GM18870 (cell line): Measurements from ENCODE around the gene NOL3.
A peak's percentile ranks its signal among the peaks of the same experiment; 100 is the strongest.

Experiments
- ATAC-seq: cut with Tn5 transposase; IDR thresholded peaks from one replicate; pipeline ENCODE4 v1.9.1; 2021; ENCODE audit warnings: moderate library complexity; ENCODE audit not compliant: unreplicated experiment

Gene NOL3

DNA sequence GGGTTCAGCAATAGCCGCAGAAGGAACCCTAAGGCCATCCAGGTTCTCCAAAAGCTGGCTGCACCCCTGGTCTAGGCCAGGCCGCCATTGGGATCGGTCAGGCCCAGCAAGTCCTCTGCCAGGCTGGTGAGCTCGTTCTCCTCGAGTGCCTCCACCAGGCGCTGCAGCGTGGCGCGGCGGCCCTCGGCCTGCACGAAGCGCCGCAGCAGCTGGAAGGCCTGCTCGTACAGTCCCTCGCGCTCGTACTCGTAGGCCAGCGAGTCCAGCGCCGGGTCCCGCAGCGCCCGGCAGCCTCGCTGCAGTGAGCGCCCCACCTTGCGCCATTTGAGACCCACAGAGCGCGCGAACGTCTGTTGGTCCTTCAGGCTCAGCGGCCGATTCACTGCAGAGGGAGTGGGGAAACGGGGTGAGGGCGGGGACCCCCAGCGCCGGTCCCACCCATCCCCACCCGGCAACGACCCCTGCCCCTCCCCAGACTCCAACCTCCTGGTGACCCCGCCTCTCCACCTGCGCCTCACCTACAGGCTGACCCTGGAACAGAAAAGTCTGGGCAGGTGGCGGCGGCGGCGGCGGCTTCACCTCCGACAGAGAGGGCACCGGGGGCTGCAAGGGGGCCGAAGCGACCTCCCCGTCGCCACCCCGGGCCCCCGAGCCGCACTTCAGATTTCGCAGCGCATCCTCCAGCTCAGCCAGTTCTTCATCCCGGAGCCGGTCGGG is 15.6 kb upstream of the NOL3 start:
- ATAC-seq: no peak

DNA sequence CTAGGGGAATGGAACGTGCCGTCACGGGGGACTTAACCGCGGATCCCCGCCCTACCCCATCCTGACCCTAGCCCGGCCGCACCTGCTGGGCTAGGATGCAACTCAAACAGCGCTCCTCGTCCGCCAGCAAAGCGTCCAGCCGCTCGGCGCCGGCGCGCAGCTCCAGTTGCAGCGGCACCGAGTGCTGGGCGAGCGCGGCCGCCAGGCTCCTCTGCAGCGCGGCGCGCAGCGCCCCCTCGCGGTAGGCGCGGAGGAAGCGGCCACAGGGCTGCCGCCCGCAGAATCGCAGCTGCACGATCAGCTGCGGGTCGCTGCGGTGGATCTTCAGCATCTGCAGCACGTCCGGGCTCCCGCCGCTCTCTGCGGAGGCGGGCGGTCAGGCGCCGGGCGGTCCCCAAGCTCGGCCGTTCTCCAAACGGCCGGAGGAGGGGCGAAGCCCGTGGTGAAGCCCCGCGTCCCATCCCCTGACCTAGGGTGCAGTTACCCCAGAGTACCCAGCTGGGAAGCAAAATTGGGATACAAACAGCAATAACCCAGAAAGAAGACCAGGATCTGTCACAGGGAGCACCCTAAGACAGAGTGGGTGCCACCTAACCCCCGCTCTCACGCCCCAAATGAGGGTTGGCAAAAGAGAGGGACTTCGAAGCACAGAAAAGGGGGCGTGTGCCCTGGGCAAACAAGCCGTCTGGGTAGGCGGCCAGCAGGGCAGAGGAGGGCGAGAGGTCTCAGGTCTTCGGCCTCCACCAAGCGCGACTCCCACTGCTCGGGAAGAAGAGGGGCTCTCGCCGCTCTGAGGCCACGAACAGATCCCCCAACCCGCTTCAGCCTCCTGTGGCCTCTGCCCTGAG is 14.8 kb upstream of the NOL3 start:
- no peak for ATAC-seq

DNA sequence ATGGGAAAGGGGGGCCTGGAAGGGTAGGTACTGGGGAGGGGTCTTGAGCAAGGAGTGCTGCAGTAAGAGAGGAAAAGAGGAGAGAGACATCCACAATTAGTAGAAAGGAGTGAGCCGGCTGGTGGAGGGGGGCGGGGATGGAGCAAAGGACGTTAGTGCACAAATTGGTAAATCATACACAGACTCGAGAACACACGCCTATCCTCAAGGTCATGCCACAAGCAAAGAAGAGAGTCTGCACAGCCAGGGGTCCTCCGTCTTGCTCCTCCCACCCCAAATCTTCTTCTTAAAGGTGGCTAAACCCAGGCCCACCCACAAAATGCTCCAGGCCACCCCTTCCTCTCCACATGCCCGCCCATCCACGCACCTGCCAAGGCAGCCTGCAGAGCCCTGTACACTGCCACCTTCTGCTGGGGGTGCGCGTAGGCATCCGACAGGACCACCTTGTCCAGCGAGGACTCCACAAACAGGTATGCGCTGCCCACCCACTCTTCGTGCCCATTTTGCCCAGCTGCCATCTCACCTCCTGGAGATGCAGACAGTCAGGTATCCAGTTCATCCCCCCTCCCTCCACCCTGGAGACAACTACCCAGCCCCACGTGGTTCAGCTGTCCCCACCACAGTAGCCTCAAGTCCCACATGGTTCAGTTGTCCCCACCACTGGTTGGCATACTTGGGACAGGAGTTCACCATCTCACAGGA is 14.0 kb upstream of the NOL3 start:
- ATAC-seq: no peak

DNA sequence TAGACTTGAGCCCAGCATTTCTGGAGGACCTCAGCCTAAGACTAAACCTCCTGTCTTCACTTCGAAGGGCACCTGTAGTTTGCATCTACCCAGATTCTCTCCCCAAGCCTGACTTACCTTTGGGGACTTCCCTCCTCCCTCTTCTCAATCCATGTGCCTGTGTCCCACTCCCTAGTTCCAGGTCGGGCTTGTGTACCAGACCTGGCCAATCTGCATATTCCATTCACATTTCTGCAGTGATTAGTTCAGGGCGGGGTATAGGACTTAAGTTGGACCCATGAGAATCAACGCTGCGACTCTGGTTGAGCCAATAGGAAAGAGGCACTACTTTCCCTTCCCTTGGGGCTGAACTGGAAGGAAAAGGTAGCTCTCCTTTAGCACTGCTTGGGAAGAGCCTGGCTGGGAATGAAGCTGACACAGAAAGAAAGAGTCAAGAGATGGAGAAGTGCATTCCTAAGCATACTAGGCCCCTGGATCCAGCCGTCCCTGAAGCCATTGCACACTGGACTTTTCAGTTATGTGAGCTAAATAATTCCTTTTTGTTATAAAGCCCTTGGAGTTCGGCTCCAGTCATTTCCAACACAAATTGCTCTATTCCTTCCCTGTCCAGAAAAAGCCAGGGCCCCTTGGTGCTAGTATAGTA is 13.1 kb upstream of the NOL3 start:
- no peak for ATAC-seq

DNA sequence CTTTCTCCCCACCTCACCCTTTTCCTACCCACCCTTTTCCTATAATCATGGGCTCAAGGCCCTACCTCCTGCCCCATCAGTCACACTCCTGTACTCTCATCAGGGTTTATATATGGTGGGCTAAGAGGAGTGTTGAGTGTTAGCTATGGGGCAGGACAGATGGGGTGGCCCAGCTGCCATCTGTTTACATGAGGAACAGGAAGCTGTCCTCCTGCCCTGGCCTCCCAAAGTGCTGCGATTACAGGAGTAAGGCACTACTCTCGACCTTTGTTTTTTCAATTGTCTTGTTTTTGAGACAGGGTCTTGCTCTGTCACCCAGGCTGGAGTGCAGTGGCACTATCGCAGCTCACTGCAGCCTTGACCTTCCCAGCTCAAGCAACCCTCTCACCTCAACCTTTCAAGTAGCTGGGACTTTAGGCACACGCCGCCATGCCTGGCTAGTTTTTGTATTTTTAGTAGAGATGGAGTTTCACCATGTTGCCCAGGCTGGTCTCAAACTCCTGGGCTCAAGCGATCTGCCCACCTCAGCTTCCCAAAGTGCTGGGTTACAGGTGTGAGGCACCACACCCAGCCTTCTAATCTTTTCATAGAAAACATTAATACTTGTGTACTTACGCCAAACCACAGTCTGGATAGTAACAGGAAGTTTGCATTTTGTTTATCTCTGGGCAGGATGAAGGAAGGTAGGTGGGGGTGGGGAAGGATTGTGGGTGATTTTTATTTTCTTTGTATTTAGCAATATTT is 12.3 kb upstream of the NOL3 start:
- no peak for ATAC-seq

DNA sequence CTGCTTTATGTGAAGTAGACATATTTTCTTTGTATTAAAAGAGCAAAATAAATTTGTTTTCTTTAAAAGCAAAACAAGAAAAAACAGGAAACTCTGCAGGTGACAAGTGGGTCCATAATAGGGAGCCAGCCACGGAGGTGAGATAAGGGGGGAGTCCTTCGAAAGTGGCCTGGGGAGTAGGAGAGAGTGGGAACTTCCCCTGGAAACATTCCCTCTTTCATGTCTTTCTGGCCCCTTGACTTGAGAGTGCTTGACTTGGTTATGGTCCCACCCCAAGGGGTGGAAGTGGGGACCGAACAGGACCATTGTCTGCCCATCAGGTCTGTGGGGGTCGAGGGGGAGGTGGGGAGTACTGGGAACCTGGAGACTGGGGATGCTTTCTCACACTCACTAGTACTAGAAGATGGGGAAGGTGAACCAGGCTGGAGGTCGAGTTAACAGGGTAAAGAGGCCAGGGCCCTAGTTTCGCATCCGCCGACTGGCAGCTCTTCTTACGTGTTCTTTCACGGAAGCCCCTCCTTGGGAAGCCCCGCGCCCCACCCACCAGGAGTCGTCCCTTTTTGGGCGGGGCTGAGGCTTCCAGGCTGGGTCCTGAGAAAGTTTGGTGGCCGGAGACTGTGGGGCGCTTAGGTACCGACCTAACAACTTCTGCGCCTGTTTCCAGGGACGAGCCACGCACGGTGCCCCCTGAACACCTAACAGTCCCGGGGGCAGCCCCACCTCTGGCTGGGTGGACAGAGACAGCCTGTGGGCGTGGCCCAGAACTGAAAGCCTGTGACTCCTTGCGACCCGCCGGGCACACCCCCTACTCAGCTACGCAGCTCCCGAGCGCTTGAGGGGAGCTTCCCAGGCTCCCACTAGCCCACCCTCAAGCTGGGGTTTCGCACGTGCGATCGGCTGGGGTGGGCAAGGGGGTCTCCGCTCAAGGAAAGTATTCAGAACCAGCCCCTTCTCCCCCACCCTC is 11.4 kb upstream of the NOL3 start:
- ATAC-seq: peak; percentile 38

DNA sequence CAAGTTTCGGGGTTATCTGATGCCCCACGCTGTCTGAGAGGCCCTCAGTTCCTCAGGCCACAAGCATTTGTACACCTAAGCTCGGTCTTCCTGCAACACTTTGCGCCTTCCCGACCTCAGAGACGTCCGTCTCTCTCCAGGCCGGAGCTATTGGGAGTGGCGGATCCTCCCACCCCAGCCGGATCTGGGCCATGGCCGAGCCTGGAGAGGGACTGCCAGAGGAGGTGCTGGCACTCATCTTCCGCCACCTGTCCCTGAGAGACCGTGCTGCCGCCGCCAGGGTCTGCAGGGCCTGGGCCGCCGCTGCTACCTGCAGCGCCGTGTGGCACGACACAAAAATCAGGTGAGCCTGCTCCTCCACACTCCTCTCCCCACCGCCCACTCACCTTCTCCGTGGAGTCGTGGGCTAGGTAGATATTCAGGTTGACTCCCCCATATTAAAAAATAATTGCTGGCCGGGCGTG is 8.7 kb upstream of the NOL3 start:
- ATAC-seq: no peak

DNA sequence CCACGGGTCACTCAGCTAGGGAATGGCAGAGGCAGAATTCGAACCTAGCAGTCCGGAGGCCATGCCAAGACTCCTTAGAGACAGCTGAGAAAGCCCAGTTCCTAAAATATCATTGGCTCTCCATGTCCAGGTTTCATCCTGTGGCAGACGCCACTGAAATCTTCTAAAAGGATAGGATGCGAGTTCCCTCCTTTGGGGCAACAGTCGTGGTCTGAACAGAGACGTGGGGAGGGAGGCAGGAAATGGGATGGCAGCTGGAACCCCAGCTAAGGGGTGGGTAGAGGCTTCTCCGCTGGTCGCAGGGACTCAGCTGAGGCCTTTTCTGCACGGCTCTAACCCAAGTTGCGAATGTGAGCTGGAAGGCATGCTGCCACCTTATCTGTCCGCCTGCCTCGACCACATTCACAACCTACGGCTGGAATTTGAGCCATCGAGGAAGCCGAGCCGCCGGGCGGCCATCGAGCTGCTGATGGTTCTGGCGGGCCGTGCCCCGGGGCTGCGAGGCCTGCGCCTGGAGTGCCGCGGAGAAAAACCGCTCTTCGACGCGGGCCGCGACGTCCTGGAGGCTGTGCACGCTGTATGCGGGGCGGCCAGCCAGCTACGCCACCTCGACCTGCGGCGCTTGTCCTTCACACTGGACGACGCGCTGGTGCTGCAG is 7.7 kb upstream of the NOL3 start:
- ATAC-seq: no peak

DNA sequence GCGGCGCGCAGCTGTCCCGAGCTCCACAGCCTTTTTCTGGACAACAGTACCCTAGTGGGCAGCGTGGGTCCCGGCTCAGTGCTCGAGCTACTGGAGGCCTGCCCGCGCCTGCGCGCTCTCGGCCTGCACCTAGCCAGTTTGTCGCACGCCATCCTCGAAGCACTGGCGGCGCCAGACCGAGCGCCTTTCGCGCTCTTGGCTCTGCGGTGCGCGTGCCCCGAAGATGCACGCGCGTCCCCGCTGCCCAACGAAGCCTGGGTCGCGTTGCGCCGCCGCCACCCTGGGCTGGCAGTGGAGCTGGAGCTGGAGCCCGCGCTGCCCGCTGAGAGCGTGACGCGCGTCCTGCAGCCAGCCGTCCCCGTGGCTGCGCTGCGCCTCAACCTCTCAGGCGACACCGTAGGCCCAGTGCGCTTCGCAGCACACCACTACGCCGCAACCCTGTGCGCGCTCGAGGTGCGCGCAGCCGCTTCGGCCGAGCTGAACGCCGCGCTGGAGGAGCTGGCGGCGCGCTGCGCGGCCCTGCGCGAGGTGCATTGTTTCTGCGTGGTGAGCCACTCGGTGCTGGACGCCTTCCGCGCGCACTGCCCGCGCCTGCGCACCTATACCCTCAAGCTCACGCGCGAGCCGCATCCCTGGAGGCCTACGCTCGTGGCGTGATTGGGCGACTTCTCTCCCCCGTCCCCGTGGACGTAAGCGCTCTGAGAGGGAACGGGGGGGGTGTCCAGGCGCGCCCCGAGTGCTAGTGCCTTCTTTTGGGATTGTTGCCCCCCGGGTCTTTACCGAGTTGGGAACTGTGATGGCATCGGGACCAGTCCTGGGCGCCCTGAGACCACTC is 7.0 kb upstream of the NOL3 start:
- no peak for ATAC-seq

DNA sequence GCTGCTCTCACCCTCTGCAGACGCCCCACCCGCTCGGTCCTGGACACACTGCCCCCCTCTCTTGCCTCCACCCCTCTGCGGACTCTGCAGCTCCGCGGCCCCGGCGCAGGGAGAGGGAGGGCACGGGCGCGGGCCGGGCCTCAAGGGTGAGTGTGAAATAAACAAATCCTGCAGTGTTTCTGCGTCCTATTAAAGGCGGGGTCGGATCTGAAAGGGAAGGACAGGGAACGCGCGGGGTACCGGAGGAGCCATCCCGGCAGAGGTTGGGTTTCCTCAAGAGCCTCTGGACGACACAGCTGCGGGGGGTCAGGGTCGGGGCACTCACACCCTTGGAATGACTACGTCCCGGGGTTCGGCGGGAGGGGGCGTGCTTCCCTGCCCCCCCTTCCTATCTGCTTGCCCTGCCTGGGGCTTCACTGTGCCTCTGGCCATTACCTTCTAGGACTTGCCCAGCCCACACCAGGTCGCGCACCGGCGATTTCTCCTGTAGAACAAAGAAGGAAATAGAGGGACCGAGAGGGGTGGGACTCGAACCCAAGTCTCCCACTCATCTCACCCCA is 6.3 kb upstream of the NOL3 start:
- no peak for ATAC-seq

DNA sequence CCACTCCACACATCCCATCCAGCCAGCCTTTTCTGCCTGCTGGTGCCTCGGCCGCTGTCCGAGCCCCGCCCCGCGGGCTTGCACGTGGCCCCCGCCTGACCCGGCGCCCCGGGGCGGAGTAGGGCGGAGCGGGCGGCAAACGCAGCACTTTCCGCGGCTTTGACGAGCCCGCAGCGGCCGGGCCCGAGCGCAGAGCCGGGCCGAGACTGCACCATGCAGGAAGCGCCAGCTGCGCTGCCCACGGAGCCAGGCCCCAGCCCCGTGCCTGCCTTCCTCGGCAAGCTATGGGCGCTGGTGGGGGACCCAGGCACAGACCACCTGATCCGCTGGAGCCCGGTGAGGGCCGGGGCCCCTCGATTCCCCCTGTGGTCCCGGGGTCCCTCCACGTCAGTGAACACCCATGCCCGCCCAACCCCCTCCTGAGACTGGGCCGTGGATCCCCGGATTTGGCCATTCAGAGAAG is 5.7 kb upstream of the NOL3 start, which contains the start of gene HSF4:
Gene HSF4, plus strand, starts transcription at position 147 of the 463 bp plus-strand sequence. Its CDS starts 67 bp downstream, at position 214.
- ATAC-seq: no peak

DNA sequence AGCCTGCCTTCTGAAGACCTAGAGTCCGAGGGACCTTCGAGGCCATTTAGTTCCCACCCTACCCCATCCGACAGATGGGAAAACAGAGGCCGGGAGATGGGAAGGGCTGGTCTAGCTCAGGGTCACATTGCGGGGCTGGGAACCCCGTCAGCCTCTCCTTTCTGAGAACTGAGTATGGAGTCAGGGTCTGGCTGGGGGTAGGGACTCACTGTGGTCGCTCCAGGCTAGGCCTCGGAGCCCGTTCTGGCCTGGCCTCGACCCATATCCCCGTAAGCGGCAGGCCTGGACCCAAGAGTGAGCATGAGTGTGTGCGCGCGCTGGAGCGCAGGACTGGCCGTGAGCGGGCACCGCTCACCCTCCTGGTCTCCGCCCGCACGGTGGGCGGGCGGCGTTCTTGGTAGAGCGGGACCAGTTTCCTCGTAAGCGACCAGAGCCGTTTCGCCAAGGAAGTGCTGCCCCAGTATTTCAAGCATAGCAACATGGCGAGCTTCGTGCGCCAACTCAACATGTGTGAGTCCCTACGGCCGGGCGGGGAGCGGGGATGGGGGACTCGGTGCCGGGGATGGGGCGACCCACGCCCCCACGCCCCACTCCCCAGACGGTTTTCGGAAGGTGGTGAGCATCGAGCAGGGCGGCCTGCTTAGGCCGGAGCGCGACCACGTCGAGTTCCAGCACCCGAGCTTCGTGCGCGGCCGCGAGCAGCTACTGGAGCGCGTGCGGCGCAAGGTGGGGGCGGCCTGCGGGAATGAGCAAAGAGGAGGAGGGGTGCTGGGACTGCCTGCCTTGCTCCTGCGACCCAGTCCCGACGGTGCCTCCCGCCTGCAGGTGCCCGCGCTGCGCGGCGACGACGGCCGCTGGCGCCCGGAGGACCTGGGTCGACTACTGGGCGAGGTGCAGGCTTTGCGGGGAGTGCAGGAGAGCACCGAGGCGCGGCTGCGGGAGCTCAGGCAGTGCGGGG is 4.9 kb upstream of the NOL3 start:
- ATAC-seq: no peak

DNA sequence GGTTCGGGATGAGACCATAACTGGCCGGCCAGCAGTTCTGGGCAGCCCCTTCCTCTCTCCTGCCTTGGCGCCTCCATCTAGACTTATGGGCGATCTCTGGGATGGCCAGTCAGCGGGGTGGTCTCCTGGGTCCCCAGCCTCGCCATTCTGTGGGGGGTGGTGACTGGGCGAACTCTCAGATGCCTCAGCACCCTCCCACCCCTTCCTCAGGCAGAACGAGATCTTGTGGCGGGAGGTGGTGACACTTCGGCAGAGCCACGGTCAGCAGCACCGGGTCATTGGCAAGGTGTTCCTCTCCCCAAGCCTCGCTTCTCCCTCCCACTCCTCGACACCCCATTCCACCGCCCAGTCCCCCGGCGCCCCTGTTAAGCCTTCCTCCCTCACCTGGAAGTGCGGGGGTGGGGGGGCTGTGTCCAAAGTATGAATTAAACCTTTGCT is 4.2 kb upstream of the NOL3 start:
- no peak for ATAC-seq

DNA sequence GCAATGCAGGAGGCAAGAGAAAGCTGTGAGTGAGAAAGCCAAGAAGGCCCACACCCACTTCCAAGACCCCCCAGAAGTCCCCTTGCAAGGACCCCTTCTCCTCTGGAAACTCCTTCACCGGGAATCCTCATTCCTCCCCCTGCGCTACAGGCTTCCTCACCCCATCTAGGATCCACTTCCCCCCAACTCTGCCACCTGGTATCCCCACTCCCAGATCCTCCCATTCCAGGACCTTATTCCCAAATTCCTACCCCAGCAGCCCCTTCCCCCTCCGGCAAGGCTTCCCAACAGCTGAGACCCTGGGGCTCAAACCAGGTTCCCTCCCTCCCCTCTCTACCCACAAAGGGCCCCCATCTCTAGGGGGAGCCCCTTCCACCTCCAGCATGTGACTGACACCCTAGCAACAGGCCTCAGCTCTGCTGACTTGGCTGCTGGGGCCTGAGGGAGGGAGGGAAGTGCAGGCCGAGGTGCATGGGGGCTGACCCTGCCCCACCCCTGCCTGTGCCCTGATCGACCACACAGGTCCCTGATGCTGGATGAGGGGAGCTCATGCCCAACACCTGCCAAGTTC is 3.7 kb upstream of the NOL3 start:
- no peak for ATAC-seq

DNA sequence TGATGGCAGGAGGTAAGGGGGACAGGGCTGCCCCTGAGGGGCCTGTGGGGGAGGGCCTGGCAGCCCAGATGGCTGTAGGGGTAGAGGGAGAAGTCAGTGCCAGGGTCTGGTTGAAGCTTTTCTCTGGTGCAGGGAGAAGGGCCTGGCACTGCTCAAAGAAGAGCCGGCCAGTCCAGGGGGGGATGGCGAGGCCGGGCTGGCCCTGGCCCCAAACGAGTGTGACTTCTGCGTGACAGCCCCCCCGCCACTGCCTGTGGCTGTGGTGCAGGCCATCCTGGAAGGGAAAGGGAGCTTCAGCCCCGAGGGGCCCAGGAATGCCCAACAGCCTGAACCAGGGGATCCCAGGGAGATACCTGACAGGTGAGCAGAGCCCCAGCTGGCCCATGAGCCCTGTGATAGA is 2.8 kb upstream of the NOL3 start:
- no peak for ATAC-seq

DNA sequence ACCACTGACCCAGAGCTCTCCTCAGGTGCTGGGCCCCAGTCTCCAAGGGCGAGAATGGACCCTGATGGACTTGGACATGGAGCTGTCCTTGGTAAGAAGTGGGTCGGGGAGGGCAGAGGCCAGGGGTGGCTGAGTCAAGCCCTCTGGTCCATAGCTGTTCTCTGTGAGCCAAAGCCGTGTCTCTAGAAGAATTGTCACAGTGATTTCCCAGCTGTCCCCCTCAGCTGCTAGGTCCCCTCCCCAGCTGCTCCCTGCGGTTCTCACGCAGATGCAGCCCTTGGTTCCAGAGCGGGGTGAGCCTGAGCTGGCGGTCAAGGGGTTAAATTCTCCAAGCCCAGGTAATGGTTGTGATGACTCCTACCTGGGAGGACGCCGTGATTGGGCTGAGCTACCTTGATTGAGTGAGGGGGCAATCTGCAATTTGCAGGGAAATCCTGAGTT is 1.3 kb upstream of the NOL3 start:
- no peak for ATAC-seq
